Central memory CD8-positive, alpha-beta T cell (primary cell): Measurements from ENCODE around the gene CFAP100.

Experiments used
- ATAC-seq: fragments of 150-1000 bp; cut with Tn5 transposase; replicated peaks from 2 replicates; pipeline ENCODE4 v1.10.0; 2022; ENCODE audit warnings: mild to moderate bottlenecking, moderate FRiP score, moderate number of reproducible peaks; ENCODE audit not compliant: poor library complexity, severe bottlenecking; ENCODE audit errors: extremely low read depth
- DNase-seq, 2 donors: peaks; one replicate each; pipeline ENCODE4 v3.0.0; 2021; ENCODE audit warnings: low spot score in 2 of 2
- H3K27ac Mint-ChIP-seq: one replicate; pipeline ENCODE4 v1.8.0; 2022; ENCODE audit warnings: low read depth, mild to moderate bottlenecking, moderate library complexity, mixed read lengths
- H3K27me3 Mint-ChIP-seq: one replicate; pipeline ENCODE4 v1.8.0; 2022; ENCODE audit warnings: mixed read lengths
- H3K36me3 Mint-ChIP-seq: one replicate; pipeline ENCODE4 v1.8.0; 2022; ENCODE audit warnings: mild to moderate bottlenecking, moderate library complexity, mixed read lengths; ENCODE audit not compliant: insufficient read depth
- H3K4me1 Mint-ChIP-seq: one replicate; pipeline ENCODE4 v1.8.0; 2022; ENCODE audit warnings: mixed read lengths
- H3K4me3 Mint-ChIP-seq: one replicate; pipeline ENCODE4 v1.8.0; 2022; ENCODE audit warnings: mild to moderate bottlenecking, moderate library complexity, mixed read lengths
- H3K9me3 Mint-ChIP-seq: one replicate; pipeline ENCODE4 v1.8.0; 2022; ENCODE audit warnings: mixed read lengths

Gene CFAP100

GRCh38 chr3:126392246-126392645 lies 2.5 kb upstream of the CFAP100 start:
- H3K4me1 Mint-ChIP-seq = no peaks in the 10 kb centered on the region
- H3K9me3 Mint-ChIP-seq = no peaks in the 10 kb centered on the region
- H3K4me3 Mint-ChIP-seq = no peak overlapping the region
- no peak for ATAC-seq
- DNase-seq = no peak
- H3K27me3 Mint-ChIP-seq = peaks cover 76% of the 10 kb centered on the region
- H3K36me3 Mint-ChIP-seq = no peaks in the 10 kb centered on the region
- H3K27ac Mint-ChIP-seq = no peak overlapping the region

GRCh38 chr3:126393563-126393962 lies 1.1 kb upstream of the CFAP100 start:
- ATAC-seq (no peak), DNase-seq (no peak)
- peaks cover 66% of the 10 kb centered on the region for H3K27me3 Mint-ChIP-seq
- no peak overlapping the region for H3K27ac Mint-ChIP-seq
- no peaks in the 10 kb centered on the region for H3K9me3 Mint-ChIP-seq
- no peak overlapping the region for H3K4me3 Mint-ChIP-seq
- no peaks in the 10 kb centered on the region for H3K36me3 Mint-ChIP-seq
- H3K4me1 Mint-ChIP-seq = no peaks in the 10 kb centered on the region

DNA sequence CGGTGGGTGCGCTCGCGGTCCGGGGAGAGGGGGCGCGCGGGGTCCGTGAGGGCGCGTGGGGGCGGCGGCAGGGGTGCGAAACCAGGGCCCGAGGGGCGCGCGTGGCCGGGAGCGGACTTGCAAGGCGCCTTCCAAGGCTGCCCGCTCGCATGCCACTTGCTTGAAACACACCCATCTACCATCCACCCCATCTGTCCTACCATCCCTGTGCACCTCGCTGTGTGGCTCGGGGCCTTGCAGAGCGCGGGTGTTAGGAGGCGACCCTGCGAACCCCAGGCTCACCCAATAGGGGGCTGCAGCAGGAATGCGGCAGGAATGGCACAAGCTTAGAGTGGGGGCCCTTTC lies 240 bp downstream of the CFAP100 start:
- Mint-ChIP-seq H3K4me1 (no peaks in the 10 kb centered on the region), H3K27ac (no peak overlapping the region), H3K27me3 (peaks cover 54% of the 10 kb centered on the region), H3K4me3 (no peak overlapping the region), H3K9me3 (no peaks in the 10 kb centered on the region), H3K36me3 (no peaks in the 10 kb centered on the region)
- no peak for DNase-seq
- no peak for ATAC-seq

DNA sequence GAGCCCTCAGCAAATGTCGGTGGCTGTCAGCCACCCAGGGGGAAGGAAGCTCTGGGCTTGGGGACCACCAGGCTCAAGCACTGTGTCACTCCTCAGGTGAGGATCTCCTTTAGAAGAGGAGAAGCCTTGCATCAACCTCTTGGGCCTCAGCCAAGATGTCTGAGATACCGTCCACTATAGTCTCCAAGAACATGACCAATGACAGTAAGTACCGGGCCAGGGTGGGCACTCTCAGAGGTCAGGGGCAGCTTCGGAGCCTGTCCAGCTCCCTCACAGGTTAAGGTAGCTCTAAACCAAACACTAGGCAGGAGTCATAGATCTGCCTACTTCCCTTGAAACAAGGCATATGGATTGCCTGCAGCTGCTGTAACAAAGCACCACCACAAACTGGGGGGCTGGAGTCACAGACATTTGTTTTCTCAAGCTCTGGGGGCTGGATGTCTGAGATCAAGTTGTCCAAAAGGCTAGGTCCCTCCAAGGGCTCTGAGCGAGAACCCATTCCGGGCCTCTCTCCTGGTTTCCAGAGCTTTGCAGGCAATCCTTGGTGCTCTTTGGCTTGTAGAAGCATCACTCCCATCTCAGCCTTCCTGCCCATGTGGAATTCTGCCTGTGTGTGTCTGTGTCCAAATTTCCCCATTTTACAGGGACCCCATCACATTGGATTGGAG lies 1.3 kb downstream of the CFAP100 start:
- no peaks in the 10 kb centered on the region for H3K4me1 Mint-ChIP-seq
- no peaks in the 10 kb centered on the region for H3K9me3 Mint-ChIP-seq
- DNase-seq = no peak
- ATAC-seq = no peak
- peaks cover 44% of the 10 kb centered on the region for H3K27me3 Mint-ChIP-seq
- no peak overlapping the region for H3K27ac Mint-ChIP-seq
- H3K36me3 Mint-ChIP-seq = no peaks in the 10 kb centered on the region
- H3K4me3 Mint-ChIP-seq = no peak overlapping the region

GRCh38 chr3:126396536-126396935 lies 1.8 kb downstream of the CFAP100 start:
- ATAC-seq = no peak
- no peaks in the 10 kb centered on the region for H3K4me1 Mint-ChIP-seq
- H3K9me3 Mint-ChIP-seq = no peaks in the 10 kb centered on the region

DNA sequence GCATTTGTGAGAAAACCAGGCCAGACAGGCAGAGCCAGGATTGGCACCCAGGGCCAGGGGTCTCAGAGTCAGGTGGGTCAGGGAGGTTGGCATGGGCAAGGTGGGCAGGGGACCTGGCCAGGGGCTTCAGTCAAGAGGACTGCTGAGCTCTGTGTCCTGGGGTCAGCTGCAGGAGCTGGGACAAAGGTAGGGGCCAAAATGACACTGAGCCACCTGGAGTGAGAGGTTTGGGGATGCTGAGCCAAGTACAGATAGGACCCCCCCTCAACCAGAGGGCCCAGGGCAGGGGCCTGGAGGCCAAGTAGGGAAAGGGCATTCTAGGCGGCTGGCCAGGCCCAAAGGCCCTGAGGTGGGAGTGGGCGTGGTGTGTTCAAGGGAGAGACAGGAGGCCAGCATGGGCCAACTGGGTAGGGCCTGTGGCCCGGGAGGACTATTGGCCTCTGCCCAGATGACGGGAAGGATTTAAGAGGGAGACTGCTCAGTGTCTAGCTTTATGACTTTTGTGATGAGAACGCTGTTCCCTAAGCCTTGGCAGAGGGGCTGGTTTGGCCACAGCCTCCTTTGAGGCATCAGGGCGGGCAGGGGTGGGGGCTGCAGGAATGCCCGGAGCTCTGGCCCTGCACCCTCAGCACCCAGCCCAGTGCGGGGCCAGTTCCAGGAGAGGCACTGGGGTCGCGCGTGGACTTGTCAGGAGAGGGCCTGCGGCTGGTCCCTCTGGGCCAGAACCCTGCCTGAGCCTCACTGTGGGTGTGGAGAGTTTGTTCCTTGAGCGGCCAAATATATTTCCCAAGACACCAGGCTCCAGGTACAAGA lies 3.1 kb downstream of the CFAP100 start:
- Mint-ChIP-seq H3K9me3 (no peaks in the 10 kb centered on the region), H3K27me3 (peaks cover 39% of the 10 kb centered on the region), H3K27ac (no peak overlapping the region), H3K36me3 (no peaks in the 10 kb centered on the region), H3K4me1 (no peaks in the 10 kb centered on the region), H3K4me3 (no peak overlapping the region)
- DNase-seq (no peak), ATAC-seq (no peak)

More at GRCh38 chr3:126396536-126396935, 1.8 kb downstream of the CFAP100 start:
- Mint-ChIP-seq H3K4me3 (no peak overlapping the region), H3K27me3 (peaks cover 39% of the 10 kb centered on the region), H3K36me3 (no peaks in the 10 kb centered on the region), H3K27ac (no peak overlapping the region)
- no peak for DNase-seq

DNA sequence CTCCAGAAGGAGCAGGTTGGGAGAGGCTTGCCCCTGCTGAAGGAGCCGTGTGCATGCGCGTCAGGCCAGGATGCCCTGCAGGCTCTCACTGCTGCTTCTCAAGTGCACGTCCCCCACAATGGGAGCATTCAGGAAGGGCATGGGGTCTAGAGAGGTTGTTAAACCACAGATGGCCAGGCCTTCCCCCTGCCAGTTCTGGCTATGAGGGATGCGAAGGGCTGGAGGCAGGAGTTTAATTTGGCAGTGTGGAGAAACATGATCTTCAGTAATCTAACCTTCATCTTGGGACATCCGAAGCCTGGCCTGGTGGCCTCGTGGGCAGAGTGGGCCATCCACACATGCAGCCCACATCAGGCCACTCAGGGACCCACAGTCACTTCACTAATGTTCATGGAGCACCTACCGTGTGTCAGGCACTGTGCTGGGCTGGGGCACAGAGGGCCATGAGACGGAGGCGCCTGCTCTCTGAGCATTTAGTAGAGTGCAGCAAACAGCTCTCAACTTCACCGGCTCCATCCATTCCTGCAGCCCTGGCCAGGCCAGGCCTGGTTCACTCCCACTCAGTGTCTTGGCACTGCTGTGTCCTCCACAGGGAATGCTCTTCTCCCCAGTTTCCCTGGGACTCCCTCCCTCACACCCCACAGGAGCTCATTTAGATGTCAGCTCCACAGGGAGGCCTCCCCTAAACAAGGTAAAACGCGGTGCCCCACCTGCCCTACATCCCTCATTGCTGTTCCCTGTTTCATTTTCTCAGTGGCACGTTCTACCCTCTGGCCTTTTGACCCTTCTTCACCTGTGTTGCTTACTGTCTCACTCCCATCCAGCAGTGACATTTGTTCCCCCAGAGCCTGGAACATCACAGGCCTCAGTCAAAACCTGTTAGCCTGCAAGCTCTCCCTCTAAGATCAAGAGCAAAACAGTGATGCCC lies 4.0 kb downstream of the CFAP100 start:
- Mint-ChIP-seq H3K27ac (no peak overlapping the region), H3K4me1 (no peaks in the 10 kb centered on the region), H3K9me3 (no peaks in the 10 kb centered on the region), H3K27me3 (peaks cover 34% of the 10 kb centered on the region), H3K4me3 (no peak overlapping the region), H3K36me3 (no peaks in the 10 kb centered on the region)
- ATAC-seq = no peak
- no peak for DNase-seq

DNA sequence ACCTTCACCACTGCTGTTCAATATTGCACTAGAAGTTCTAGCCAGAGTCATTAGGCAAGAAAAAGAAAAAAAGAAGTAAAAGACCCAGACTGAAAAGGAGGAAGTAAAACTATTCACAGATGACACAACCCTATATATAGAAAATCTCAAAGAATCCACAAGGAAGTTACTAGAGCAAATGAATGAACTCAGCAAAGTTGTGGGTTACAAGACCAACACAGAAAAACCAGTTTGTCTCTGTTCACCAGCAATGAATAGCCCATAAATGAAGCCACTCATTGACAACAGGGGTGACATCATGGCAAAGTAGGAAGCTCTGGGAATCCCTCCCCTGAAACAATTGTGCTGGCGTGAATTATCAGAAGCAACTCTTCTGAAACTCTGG lies 4.6 kb downstream of the CFAP100 start:
- Mint-ChIP-seq H3K27me3 (peaks cover 28% of the 10 kb centered on the region), H3K9me3 (no peaks in the 10 kb centered on the region), H3K27ac (no peak overlapping the region), H3K36me3 (no peaks in the 10 kb centered on the region), H3K4me3 (no peak overlapping the region), H3K4me1 (no peaks in the 10 kb centered on the region)
- no peak for DNase-seq
- no peak for ATAC-seq

GRCh38 chr3:126399756-126400155 lies 5.0 kb downstream of the CFAP100 start:
- H3K27ac Mint-ChIP-seq = no peak overlapping the region
- peaks cover 28% of the 10 kb centered on the region for H3K27me3 Mint-ChIP-seq

DNA sequence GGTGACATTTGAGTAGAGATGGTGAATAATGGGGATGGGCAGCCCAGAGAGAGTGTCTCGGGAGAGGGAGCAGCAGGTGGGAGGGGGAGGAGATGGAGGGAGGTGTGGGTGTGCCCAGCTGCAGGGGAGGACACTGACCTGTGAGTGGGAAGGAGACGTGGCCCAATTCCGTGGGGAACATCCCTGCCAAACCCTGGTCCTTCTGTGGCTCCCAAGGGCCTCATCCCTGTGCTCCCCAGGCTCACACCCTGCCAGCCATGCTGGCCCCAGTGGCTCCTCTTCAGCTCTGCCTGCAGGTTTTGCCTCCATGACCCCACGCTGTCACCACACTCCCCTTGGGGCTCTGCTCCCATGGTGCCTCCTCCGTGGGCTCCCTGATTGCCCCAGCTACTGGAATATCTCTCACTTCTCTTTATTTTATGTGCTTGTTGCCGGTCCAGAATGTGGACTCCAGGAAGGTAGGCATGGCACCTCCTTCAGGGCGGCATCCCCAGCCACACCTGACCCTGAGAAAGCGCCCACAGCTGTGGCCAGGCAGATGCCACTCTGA lies 7.0 kb downstream of the CFAP100 start:
- Mint-ChIP-seq H3K4me1 (no peaks in the 10 kb centered on the region), H3K4me3 (no peak overlapping the region), H3K27me3 (peaks cover 29% of the 10 kb centered on the region), H3K9me3 (no peaks in the 10 kb centered on the region), H3K36me3 (no peaks in the 10 kb centered on the region), H3K27ac (no peak overlapping the region)
- ATAC-seq (no peak), DNase-seq (no peak)

More at GRCh38 chr3:126399756-126400155, 5.0 kb downstream of the CFAP100 start:
- Mint-ChIP-seq H3K9me3 (no peaks in the 10 kb centered on the region), H3K4me1 (no peaks in the 10 kb centered on the region), H3K4me3 (no peak overlapping the region), H3K36me3 (no peaks in the 10 kb centered on the region)
- no peak for DNase-seq
- no peak for ATAC-seq

DNA sequence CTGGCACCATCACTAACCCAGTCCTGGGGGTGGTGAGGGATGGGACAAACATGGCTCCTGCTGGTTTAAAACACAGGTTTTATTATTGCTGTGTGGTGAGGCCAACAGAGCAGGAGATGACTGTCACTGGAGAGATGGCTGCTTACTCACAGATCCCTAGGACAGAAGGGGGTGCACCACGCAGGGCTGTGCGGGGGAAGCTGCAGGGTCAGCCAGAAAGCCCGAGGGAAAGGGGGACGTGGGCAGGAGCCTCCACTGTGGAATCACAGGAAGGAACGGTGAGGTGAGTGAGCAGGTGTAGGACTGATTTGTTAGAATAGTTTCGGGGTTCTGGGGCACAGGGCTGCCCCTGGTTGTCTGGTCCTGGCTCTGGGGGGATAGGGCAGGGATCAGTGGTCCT lies 7.5 kb downstream of the CFAP100 start:
- H3K4me3 Mint-ChIP-seq = no peak overlapping the region
- ATAC-seq = no peak

GRCh38 chr3:126402666-126403302 lies 8.1 kb downstream of the CFAP100 start:
- H3K27ac Mint-ChIP-seq = no peak overlapping the region
- H3K4me1 Mint-ChIP-seq = no peaks in the 10 kb centered on the region

More for the DNA sequence above, 7.5 kb downstream of the CFAP100 start:
- H3K4me1 Mint-ChIP-seq = no peaks in the 10 kb centered on the region
- peaks cover 34% of the 10 kb centered on the region for H3K27me3 Mint-ChIP-seq
- no peak for DNase-seq
- H3K27ac Mint-ChIP-seq = no peak overlapping the region
- no peaks in the 10 kb centered on the region for H3K36me3 Mint-ChIP-seq
- no peaks in the 10 kb centered on the region for H3K9me3 Mint-ChIP-seq

More at GRCh38 chr3:126402666-126403302, 8.1 kb downstream of the CFAP100 start:
- Mint-ChIP-seq H3K9me3 (no peaks in the 10 kb centered on the region), H3K36me3 (no peaks in the 10 kb centered on the region), H3K27me3 (peaks cover 37% of the 10 kb centered on the region), H3K4me3 (no peak overlapping the region)
- DNase-seq (no peak), ATAC-seq (no peak)
